SIG-M5 treated with dmso at 0.1 percent for 504 hours (cell line): ENCODE data around the gene C11orf54.

Experiments
- DNase-seq: peaks from one replicate; lab custom pipeline; 2025; ENCODE audit not compliant: unreplicated experiment; lab: John Stamatoyannopoulos, UW

C11orf54 gene

GRCh38 chr11:93741094-93741881 lies at the start of gene C11orf54, which contains the start of gene TAF1D:
Gene C11orf54 (plus strand): TSS chr11:93741672. CDS start chr11:93747394, 5,722 bp downstream.
Gene TAF1D (minus strand): TSS chr11:93741495. CDS start chr11:93739304, 2,191 bp downstream.
- peak; percentile 94 for DNase-seq

GRCh38 chr11:93694109-93694508 lies 47.4 kb upstream of the C11orf54 start:
- no peak for DNase-seq

DNA sequence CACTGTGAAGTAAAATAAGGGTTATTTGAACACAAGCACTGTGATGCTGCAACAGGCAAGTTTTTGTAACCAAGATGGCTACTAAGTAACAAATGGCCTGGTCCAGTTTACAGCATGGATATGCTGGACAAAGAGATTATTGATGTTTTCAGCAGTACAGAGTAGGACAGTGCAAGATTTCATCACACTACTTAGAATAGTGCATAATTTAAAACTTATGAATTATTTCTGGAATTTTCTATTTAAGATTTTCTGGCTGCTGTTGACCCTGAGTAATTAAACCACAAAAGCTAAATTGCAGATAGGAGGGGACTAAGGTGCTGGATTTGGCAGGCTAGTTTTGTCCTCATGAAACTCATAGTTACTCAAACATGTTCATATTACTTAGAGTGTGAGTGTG lies 46.9 kb upstream of the C11orf54 start:
- no peak for DNase-seq

GRCh38 chr11:93697611-93698010 lies 43.9 kb upstream of the C11orf54 start:
- no peak for DNase-seq

GRCh38 chr11:93700830-93701229 lies 40.6 kb upstream of the C11orf54 start:
- DNase-seq: no peak

DNA sequence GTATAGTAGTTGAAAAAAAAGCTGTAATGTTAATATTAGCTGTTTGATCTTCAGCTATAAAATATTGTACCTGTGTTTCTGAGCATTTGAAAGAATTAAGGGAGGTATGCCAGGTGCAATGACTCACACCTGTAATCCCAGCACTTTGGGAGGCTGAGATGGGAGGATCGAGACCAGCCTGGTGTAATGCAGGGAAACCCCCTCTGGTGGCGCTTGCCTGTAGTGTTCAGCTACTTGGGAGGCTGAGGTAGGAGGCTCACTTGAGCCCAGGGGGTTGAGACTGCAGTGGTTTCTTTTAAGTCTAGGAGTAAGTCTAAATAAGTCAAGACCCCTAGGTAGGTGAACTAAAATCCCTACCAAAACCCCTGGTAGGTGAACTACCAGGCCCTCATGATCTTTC lies 37.2 kb upstream of the C11orf54 start:
- DNase-seq: no peak

DNA sequence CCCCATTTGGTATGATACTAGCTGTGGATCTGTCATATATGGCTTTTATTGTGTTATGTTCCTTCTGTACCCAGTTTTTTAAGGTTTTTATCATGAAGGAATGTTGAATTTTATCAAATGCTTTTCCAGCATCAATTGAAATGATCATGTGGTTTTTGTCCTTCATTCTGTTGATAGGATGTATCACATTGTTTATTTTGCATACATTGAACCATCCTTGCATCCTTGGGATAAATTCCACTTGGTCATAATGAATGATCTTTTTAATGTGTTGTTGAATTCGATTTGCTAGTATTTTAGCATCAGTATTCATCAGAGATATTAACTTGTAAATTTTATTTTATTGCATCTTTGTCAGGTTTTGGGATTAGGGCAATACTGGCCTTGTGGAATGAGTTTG lies 31.2 kb upstream of the C11orf54 start:
- DNase-seq: no peak

DNA sequence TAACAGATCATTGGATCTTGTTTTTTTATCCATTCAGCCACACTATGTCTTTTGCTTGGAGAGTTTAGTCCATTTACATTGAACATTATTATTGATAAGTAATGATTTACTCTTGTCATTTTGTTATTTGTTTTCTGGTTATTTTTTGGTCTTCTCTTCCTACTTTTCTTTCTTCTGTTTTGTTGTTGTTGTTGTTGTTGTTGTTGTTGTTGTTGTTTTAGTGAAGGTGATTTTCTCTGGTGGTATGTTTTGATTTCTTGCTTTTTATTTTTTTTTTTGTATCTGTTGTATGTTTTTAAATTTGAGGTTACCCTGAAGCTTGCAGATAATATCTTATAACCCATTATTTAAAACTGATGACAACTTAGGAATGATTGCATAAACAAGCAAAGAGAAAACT lies 28.8 kb upstream of the C11orf54 start:
- DNase-seq: no peak

DNA sequence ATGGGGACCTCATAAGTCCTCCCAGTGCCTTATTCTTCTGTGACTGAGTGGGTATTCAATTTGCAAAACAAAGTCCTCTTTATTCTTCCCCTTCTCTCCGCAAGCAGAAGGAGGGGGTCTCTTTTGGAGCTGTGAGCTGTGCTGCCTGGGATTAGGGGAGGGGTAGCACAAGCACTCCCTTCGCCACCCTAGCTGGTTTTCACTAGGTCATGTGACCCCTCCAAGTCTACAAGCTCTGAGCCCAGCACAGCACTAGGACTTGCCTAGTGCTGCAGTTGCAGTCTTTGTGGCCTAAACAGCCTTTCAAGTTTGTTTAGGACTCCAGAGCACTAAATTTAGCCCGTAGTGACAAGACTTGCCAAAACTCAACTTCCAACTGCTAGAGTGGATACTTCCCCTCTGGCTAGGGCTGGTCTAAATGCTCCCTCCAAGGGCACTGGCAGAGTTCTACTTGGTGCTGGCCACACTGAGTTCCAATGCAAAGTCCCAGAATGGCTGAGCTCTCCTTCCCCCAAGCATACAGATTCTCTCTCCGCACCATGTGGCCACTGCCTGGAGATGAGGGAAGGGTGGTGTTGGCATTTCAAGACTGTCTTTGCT lies 25.6 kb upstream of the C11orf54 start:
- no peak for DNase-seq

- no peak for DNase-seq
Measured at GRCh38 chr11:93717501-93717900, 24.0 kb upstream of the C11orf54 start.

DNA sequence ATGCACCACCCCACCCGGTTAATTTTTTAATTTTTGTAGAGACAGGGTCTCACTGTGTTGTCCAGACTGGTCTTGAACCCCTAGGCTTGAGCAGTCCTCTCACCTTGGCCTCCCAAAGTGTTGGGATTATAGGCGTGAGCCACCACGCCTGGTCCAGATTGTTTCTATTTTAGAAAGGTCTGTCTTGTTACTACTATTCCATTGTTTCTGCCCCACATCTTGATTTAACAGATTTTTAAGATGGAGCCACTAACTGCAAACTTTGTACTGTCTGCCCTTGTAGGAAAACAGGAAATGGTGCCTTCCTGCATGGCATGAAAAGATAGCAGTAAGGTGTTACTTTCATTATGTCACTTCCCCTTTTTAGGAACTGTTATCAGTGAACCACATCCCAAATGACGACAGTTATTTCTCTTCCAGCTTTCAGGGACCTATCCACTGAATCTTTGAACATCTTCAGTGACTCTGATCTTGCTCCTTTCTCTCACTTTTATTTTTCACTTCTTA lies 23.4 kb upstream of the C11orf54 start:
- peak; percentile 81 for DNase-seq

DNA sequence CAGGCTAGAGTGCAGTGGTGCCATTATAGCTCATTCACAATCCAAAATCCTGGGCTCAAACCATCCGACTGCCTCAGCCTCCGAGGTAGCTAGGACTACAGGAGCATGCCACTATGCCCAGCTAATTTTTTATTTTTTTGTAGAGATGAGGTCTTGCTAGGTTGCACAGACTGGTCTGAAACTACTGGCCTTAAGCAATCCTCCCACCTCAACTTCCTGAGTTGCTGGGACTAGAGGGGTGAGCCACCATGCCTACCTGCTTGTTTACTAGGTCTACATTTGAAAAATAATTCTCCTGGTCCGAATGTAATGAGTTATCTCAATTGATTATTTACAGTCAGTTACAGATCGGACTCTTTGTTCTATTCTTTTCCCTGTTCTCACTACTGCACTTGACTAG lies 22.2 kb upstream of the C11orf54 start:
- no peak for DNase-seq

- no peak for DNase-seq
Measured at GRCh38 chr11:93720522-93720921, 20.9 kb upstream of the C11orf54 start.

DNA sequence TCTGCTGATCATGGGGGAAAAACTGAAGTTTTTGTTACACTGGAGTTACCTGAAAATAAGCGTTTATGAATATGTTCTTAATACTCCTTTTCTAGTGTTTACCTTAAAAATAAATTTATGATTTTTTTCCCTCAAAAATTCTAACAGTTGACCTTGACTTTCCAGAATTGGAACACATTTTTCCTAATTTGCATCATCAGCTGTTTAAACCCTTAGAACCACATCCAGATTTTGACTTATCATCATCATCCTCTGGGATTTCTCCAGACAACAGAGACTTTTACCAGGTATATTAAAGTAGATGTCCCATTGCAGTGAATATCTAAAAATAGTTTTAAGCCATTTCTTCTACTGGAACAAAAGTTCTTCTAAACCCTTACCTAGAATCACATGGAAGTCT lies 17.4 kb upstream of the C11orf54 start:
- no peak for DNase-seq

DNA sequence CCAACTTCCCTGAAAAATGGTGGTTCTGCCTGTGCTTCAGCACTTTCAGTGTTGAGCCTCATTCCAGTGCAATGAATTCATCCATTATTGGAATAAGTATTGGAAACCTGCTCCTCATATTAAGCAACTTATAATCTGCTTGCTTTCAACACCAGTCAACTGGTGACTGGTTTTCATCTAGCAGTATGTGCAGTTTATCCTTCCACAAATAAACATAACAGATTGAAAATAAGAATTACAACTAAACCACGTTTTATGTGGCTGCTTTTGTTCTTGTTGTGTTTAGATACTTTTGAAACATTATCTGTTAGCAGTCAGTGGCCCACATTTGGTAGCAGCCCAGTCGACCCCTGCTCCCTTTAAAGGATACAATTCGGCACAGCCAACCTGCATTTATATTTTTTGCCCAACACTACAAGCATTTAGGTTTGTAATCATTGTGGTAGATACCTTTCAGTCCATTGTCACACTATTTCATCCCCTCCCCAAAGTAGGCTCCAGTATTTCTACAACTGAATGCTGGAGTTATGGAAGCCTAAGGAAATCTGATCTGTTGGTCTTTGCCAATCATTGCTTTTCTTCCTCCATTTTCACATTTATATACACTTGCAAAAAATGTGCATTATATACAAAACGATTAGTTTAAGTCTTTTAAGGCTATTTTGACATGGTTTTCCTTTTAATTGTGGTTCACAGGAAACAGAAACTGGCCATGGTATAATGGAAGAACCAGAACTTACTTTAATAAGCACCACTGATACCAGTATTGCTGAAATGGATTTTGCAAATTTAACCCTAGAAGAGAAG lies 13.3 kb upstream of the C11orf54 start:
- DNase-seq: no peak

- DNase-seq: no peak
Measured at GRCh38 chr11:93728792-93729128, 12.7 kb upstream of the C11orf54 start.

DNA sequence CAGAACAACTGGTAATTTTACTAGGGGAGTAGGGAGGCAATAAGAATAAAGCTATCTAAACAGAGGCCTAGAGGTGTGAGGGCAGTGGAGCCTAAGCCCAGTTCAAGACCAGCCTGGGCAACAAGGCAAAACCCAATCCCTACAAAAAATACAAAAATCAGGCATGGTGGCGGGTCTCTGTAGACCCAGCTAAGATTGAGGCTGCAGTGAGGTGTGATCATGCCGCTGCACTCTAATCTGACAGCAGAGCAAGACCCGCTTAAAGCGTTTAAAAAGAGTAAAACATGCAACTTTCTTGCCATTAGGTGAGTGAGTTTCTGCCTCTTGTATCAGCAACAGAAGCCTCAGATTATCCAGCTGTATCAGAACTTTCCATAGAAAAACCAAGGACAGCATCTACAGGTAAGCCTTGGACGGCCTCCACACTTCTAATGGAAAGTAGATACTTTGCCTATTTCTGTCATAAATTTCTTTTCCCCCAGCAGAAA lies 12.3 kb upstream of the C11orf54 start:
- no peak for DNase-seq

- no peak for DNase-seq
Measured at GRCh38 chr11:93730108-93731107, 11.1 kb upstream of the C11orf54 start.

- no peak for DNase-seq
Measured at GRCh38 chr11:93732237-93732892, 9.1 kb upstream of the C11orf54 start.

DNA sequence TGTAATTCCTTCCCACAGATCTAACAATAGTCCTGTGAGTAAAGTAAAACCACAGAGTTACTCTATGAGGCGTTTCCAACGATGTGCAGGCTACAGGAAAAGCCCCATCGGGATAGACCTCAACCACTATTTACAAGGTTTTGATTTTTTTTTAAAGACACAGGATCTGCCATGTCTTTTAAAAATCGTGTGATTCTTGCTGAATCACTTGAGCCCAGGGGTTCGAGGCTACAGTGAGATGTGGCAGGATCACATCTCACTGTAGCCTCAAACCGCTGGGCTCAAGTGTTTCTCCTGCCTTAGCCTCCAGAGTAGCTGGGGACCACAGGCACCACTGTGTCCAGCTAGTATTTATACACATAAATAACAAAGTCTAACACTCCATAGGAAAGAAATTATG lies 8.0 kb upstream of the C11orf54 start:
- no peak for DNase-seq
